D721Med (cell line): ENCODE data around the gene NCKAP5.

Experiments used
- DNase-seq: peaks from one replicate; pipeline ENCODE4 v3.0.0; 2011; ENCODE audit warnings: low spot score; ENCODE audit not compliant: insufficient read length
- FAIRE-seq: peaks from 2 replicates; lab custom pipeline; 2011; peaks lifted over from hg19 to GRCh38; lab: Jason Lieb, UNC
- CTCF ChIP-seq: IDR thresholded peaks from 2 replicates; pipeline ENCODE4 v1.5.1; 2012; ENCODE audit warnings: mild to moderate bottlenecking, control low read depth; ENCODE audit not compliant: insufficient read depth; ENCODE audit errors: missing control alignments

NCKAP5 gene

GRCh38 chr2:133360190-133360589, 208.1 kb downstream of the NCKAP5 start:
- no peak for TF ChIP-seq CTCF
- DNase-seq (no peak), FAIRE-seq (no peak)

GRCh38 chr2:133352719-133353118, 215.5 kb downstream of the NCKAP5 start:
- no peak for TF ChIP-seq CTCF
- DNase-seq (no peak), FAIRE-seq (no peak)

GRCh38 chr2:133346654-133347053, 221.6 kb downstream of the NCKAP5 start:
- TF ChIP-seq CTCF: no peak
- no peak for FAIRE-seq
- DNase-seq: no peak

GRCh38 chr2:133345638-133346037, 222.6 kb downstream of the NCKAP5 start:
- no peak for TF ChIP-seq CTCF
- DNase-seq: no peak
- FAIRE-seq: no peak

GRCh38 chr2:133344849-133345248, 223.4 kb downstream of the NCKAP5 start:
- DNase-seq (no peak), FAIRE-seq (no peak)
- no peak for TF ChIP-seq CTCF

- no peak for FAIRE-seq
- no peak for TF ChIP-seq CTCF
- no peak for DNase-seq
Measured at GRCh38 chr2:133343018-133343352, 225.3 kb downstream of the NCKAP5 start.

GRCh38 chr2:133342286-133343017, 225.8 kb downstream of the NCKAP5 start:
- no peak for FAIRE-seq
- no peak for DNase-seq
- TF ChIP-seq CTCF: no peak
